Endothelial cell (in vitro differentiated cells): ENCODE data around the gene PUSL1. TPM values are rescaled to one million over a fixed set of nuclear protein-coding genes. Genes with fewer than 3 reads are reported as not detected.

ENCODE experiments used
- DNase-seq: peaks from one replicate; pipeline ENCODE4 v3.0.0; 2021; ENCODE audit warnings: low spot score
- H3K27ac Mint-ChIP-seq: one replicate; pipeline ENCODE4 v1.8.0; 2021; ENCODE audit warnings: mixed read lengths, inconsistent platforms; ENCODE audit not compliant: unreplicated experiment
- H3K27me3 Mint-ChIP-seq: one replicate; pipeline ENCODE4 v1.8.0; 2021; ENCODE audit warnings: mild to moderate bottlenecking, moderate library complexity, mixed read lengths, inconsistent platforms; ENCODE audit not compliant: unreplicated experiment
- H3K36me3 Mint-ChIP-seq: one replicate; pipeline ENCODE4 v1.8.0; 2021; ENCODE audit warnings: mild to moderate bottlenecking, low read depth, mixed read lengths, inconsistent platforms; ENCODE audit not compliant: unreplicated experiment
- H3K4me1 Mint-ChIP-seq: one replicate; pipeline ENCODE4 v1.8.0; 2021; ENCODE audit warnings: mild to moderate bottlenecking, mixed read lengths, inconsistent platforms; ENCODE audit not compliant: unreplicated experiment
- H3K4me3 Mint-ChIP-seq: one replicate; pipeline ENCODE4 v1.8.0; 2021; ENCODE audit warnings: mild to moderate bottlenecking, mixed read lengths, inconsistent platforms; ENCODE audit not compliant: unreplicated experiment
- H3K9me3 Mint-ChIP-seq: one replicate; pipeline ENCODE4 v1.8.0; 2021; ENCODE audit warnings: mixed read lengths, inconsistent platforms; ENCODE audit not compliant: unreplicated experiment
- total RNA-seq: library from RNA; stranded (reverse); fragmentation: NEBNext Ultra II Directional; extraction: Animal tissue kit (Norgen Biotek cat#: 25700); gene quantifications from one replicate; pipeline ENCODE4 v1.2.1, GENCODE V29; 2021; ENCODE audit not compliant: unreplicated experiment
- TF ChIP-seq, protein P1 (sequence below): fragments of 200-600 bp; sonication (generic); IDR thresholded peaks from one replicate; pipeline ENCODE4 v1.5.0; 2021; ENCODE audit warnings: antibody characterized with exemption; ENCODE audit not compliant: unreplicated experiment

PUSL1 gene
- total RNA-seq, 1 donor from 2014 or later: 14.0 TPM

DNA sequence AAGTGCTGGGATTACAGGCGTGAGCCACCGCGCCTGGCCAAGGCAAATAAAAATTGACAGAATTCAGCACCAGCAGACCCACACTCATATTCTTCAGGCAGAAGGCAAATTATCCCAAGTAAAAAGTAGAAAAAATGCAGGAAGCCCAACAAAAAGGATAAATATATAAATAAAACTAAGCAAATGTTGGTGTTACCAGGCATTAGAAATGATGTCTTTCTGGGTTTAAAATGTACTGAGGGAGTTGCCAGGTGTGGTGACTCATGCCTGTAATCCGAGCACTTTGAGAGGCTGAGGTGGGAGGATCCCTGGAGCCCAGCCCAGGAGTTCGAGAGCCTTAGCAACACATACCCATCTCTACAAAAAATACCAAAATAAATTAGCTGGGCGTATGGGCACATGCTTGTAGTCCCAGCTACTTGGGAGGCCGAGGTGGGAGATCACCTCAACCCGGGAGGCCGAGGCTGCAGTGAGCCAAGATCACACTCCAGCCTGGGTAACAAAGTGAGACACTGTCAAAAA is 9.8 kb downstream of the PUSL1 start:
- no peak for DNase-seq
- H3K9me3 Mint-ChIP-seq: no peaks in the 10 kb centered on the region
- TF ChIP-seq, protein P1, sequence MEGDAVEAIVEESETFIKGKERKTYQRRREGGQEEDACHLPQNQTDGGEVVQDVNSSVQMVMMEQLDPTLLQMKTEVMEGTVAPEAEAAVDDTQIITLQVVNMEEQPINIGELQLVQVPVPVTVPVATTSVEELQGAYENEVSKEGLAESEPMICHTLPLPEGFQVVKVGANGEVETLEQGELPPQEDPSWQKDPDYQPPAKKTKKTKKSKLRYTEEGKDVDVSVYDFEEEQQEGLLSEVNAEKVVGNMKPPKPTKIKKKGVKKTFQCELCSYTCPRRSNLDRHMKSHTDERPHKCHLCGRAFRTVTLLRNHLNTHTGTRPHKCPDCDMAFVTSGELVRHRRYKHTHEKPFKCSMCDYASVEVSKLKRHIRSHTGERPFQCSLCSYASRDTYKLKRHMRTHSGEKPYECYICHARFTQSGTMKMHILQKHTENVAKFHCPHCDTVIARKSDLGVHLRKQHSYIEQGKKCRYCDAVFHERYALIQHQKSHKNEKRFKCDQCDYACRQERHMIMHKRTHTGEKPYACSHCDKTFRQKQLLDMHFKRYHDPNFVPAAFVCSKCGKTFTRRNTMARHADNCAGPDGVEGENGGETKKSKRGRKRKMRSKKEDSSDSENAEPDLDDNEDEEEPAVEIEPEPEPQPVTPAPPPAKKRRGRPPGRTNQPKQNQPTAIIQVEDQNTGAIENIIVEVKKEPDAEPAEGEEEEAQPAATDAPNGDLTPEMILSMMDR: no peak
- H3K4me1 Mint-ChIP-seq: peaks cover 10% of the 10 kb centered on the region
- peaks cover 8% of the 10 kb centered on the region for H3K27me3 Mint-ChIP-seq
- no peak overlapping the region for H3K27ac Mint-ChIP-seq
- H3K4me3 Mint-ChIP-seq: no peak overlapping the region
- peaks cover 8% of the 10 kb centered on the region for H3K36me3 Mint-ChIP-seq

DNA sequence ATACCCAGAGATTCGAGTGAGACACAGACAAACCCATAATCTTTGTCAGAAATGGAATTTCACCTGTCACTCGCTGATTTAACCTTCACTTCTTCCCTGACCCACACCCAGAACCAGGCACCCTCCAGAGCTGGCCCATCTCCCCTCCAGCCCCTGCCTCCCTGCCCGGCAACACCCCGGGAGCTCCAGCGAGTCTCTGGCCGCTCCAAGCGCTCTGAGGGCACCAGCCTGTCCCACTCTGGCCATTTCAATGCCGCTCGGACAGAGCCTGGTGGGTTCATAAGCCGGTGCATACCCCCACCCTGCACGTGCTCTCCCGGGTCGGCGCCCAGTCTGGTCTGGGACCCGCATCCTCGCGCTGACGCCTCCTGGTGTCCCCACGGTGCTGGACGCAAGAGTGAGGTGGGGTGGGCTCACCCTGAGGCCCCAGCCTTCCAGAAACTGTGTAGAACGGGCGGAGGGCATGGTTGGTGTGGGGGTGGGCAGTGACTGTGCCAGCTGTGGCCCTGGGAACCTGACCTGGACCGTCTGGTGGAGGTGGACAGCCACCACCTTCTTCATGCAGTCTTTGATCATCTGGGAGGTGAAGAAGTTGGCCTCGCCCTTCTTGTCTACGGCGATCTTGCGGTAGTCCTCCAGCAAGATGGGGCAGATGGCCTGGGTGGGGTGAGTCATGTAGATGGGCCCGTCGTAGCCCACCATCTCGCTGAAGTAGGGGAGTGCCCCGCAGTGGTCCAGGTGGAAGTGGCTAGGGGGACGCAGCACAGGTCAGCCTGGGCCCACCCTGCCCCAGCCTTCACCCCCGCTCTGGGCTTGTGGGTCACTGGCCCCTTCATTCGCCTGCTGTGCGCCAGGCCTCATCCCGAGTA is 10.6 kb downstream of the PUSL1 start:
- TF ChIP-seq, protein P1: no peak
- Mint-ChIP-seq H3K4me3 (no peak overlapping the region), H3K36me3 (peaks cover 14% of the 10 kb centered on the region), H3K9me3 (no peaks in the 10 kb centered on the region), H3K27me3 (peaks cover 8% of the 10 kb centered on the region), H3K4me1 (peaks cover 15% of the 10 kb centered on the region), H3K27ac (no peak overlapping the region)
- no peak for DNase-seq

DNA sequence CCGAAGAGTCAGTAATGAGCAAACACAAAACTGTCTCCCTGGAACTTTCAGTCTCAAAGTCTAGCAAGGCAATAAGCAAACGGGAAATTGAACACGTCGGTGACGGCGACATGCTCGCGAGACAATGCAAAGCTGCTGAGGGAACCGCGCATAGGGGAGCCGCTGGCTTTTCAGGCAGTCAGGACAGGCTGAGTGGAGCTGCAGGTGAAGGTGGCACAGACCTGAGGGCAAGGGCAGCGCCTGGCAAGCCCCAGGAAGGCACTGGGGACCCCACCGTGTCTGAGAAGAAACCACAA is 11.2 kb downstream of the PUSL1 start:
- no peak overlapping the region for H3K4me3 Mint-ChIP-seq
- peaks cover 14% of the 10 kb centered on the region for H3K36me3 Mint-ChIP-seq
- no peak for DNase-seq
- peaks cover 15% of the 10 kb centered on the region for H3K4me1 Mint-ChIP-seq
- TF ChIP-seq, protein P1: no peak
- H3K27ac Mint-ChIP-seq: no peak overlapping the region
- H3K27me3 Mint-ChIP-seq: peaks cover 8% of the 10 kb centered on the region
- H3K9me3 Mint-ChIP-seq: no peaks in the 10 kb centered on the region

DNA sequence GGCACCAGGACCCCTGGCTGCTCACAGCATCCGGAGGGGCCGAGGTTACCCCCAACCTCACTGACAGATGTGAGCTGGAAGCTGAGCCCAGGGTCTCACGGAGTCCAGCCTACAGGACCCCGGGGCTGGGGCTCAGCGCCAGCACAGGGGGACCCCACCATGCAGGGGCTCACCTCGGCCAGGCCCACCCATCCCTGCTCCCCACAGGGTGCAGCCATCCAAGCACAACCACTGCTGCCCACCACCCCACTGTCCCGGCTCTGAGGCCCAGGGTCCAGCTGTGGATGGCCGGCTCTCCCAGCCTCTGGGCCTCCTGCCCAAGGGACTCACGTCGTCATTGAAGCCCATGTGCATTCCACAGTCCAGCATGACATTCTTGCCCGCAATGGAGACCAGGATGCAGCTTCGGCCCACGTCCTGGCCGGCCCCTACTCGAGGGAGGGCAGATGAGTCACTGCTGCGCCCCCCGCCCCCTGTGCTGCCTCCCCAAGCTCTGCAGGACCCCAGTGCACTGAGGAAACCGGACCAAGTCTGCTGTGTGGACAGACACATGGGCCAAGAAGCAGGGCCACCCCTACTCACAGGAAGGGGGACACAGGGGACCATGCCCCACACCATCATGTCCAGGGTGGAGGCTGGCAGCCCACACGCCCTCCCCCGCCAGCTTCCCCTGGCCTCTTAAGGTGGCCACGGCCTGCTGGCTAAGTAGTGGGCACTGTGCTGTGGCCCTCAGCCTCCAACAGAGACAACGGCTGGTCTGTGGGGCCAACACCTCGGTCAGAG is 12.5 kb downstream of the PUSL1 start:
- H3K4me3 Mint-ChIP-seq: no peak overlapping the region
- peaks cover 14% of the 10 kb centered on the region for H3K36me3 Mint-ChIP-seq
- H3K9me3 Mint-ChIP-seq: no peaks in the 10 kb centered on the region
- H3K27me3 Mint-ChIP-seq: peaks cover 8% of the 10 kb centered on the region
- H3K4me1 Mint-ChIP-seq: peaks cover 15% of the 10 kb centered on the region
- no peak for DNase-seq
- TF ChIP-seq, protein P1: no peak
- H3K27ac Mint-ChIP-seq: no peak overlapping the region

DNA sequence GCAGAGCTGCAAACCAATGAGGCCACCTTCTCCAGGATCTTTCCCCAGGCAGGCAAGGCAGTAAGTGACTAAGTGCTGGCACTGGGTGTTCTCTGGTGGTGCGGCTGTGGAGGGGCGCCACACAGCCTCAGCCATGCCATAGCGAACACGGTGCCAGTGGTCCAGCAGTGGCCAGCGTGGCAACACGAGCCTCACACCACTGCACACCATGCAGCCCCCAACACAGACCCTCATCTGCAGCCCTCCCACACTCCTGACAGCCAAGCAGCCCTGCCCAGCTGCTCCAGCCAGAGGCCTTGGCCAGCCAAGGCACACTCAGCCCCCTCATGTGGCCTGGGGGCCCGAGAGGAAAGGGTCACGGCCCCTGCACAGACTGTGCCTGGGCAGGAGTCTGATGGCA is 13.1 kb downstream of the PUSL1 start:
- H3K4me3 Mint-ChIP-seq: no peak overlapping the region
- H3K4me1 Mint-ChIP-seq: peaks cover 19% of the 10 kb centered on the region
- peaks cover 14% of the 10 kb centered on the region for H3K36me3 Mint-ChIP-seq

More for the DNA sequence above, 13.1 kb downstream of the PUSL1 start:
- peaks cover 12% of the 10 kb centered on the region for H3K27me3 Mint-ChIP-seq
- DNase-seq: no peak
- no peak overlapping the region for H3K27ac Mint-ChIP-seq
- no peaks in the 10 kb centered on the region for H3K9me3 Mint-ChIP-seq
- TF ChIP-seq, protein P1: no peak
